HG02571 (cell line): Measurements from ENCODE around the gene CCNY.

Source experiments
- ATAC-seq: cut with Tn5 transposase; IDR thresholded peaks from one replicate; pipeline ENCODE4 v1.9.1; 2021; ENCODE audit warnings: mild to moderate bottlenecking, moderate library complexity; ENCODE audit not compliant: unreplicated experiment

The CCNY gene

DNA sequence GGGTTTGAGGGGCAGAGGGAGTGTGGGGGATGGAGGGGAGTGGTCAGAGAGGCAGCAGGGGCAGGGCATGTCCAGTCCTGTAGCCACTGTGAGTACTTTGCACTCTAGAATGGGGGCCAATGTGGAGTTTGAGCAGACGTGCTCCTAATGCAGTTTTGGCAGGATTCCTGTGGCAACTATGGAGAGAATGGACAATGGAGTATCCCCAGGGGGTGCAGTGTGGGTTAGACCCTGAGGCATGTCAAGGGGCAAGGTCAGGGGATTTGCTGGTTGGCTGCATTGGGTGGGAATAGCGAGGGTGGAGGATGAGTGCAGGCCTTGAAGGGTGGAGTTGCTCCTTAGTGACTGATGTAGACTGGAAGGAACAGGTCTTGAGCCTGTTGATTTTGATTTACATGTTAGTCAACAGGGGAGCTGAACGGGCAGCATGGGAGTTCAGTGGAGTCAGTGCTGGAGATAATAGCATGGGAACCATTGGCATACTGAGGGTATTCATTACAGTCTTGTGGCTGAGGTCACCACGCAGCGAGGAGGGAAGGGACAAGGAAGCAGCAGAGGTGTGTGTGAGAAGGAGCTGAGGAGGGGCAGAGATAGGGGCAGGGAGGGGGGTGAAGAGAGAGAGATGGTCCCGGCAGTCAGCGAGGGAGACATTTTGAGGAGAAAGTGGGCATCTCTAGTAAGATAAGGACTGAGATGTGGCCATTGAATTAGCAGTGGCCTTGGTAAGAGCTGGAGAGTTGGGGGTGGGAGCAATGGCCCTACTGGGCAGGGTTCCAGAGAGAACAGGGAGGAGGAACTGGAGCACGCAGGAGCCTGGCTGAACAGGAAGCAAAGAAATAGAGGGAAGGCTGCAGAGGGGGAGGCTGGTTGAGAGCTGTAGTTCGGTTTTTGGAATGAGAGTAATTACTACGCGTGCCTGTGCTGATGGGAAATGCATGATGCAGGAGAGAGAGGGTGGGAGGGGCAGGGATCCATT, 112.7 kb downstream of the CCNY start:
- ATAC-seq: no peak

DNA sequence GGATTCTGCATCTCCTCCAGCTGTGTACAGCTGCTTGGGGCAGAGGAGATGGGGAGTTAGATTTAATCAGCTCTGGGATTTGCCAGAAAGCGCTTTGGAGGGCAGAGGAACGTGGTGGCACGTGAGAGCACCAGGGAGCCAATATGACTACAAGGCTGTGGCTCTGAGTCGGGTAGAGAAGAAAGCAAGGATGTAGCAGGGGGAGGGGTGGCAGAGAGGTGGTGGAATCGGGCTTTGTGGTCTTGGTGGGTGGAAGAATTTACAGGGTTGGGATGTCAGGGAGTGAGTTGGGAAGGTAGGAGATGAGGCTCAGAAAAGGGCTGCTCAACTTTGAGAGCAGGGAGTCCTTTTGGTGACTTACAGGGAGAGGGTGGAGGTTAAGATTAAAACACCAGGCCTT, 113.6 kb downstream of the CCNY start:
- no peak for ATAC-seq

DNA sequence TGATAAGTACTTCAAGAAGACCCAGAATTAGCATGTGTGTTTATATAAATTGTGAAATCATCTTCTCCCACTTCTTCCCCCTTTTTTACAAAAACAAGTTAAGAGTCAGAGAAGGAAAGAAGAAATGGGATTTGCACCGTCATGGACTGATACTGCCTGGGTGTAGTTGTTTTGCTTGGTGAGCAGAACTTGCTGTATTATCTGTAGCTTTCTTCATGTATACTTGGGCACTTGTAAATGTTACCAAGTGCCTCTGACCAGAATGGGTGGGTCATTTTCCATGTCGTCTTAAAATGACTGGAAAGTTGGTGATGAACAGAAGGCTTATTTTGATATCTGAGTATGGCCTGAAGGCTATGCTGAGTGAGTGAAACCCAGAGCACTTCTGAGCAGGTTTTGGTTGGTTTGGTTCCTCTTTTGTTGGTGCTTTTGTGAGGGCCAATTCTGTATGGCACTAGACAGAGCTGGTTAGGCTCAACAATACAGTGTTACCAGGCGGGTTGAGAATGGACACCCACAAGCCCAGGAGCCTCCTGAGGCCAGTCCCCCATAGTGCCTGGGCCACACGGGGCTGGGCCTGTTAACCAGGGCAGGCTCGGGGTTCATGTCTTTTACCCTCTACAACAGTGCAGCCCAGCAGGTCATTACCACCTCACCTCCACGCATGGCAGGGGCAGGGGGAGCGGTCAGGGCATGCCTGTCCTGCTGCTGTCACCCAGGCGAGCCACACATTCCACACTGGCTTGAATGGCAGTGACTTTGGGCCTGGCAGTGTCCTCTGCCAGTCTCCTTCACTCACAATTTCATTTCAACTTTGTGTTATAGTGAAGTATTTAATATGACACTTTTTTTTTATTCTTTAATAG, 115.1 kb downstream of the CCNY start:
- ATAC-seq: peak; percentile 96

DNA sequence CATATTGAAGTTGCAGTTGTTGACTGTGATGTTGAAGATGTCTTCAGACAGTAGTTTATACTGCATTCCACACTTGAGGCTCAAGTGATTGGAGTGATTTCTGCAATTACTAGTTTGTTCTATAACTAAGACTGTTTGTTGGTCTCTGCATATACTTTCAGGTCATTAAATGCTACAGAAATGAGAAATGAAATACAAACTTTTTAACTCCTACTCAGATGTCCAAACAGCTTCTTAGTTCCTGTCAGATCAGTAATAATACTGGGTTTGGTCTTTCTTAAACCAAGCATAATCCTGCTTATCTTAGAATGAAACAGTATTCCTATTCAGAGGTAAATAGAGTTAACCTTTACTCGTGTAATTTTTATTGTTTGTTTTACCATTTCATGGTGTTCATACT, 115.9 kb downstream of the CCNY start:
- no peak for ATAC-seq

DNA sequence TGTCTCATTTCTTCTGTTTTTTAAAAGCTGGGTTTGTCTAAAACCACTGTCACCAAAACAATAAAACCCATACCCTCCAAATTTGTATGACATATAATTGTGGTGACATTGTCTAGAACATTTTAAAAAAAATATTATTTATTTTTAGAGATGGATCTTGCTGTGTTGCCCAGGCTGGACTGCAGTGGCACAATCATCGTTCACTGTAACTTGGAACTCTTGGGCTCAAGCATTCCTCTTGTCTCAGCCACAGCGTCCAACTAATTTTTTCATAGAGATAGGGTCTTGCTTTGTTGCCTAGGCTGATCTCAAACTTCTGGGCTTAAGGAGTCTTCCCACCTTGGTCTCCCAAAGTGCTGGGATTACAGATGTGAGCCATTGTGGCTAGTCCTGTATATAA, 116.5 kb downstream of the CCNY start:
- ATAC-seq: no peak

DNA sequence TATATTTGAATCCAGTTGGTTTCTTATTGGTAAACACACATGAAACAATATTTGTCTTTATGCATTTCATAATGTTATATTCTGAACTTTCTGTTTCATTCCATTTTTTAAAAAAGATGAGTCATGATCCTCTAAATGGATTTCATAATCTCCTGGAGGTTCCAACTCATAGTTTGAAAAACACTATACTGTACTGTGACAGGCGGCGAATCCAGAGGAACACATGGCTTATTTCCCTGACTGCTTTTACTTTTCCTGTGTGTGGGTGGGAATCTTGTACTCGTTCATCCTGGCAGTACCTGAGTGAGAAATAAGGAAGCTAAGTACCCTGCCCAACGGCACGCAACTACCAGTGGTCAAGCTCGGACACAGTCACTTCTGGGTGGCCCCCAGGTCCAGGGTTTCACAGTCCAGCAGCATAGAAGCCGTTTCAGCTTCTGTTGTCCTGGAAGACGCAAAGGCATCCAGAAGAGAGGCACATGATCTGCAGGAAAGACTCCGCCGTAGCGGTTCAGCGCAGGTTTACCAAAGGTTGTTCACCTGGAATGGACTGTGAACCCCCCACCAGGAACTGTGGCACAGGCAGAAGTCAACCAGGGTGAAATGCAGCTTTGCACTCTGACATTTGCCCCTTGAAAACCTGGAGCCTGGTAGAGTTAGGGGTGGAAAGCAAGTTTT, 117.7 kb downstream of the CCNY start:
- ATAC-seq: no peak

DNA sequence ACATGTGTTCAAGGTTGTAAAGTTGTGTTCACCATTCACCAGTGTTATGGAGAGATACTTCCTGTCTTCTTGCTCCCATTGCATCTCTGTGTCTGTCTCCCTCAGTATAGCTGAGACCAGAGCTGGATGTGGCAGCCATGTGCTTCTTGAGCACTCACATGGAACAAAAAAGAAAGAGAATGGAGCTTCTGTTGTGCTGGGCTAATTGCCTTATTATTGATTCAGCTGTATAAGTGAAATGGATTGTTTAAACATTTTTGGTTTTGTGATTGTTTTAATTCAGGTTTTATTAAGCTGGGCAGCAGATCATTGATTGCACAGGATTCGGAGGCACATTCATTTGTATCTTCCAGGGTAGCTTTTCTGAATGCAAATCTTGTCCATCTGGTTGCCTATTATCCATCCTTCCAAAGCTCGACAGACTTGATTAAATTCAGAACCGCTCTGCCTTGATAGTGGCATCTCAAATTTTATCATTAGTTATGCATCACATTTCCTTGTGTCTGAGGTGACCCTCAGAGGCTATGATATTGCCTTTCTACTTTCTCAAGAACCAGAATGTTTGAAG, 119.9 kb downstream of the CCNY start:
- ATAC-seq: no peak

DNA sequence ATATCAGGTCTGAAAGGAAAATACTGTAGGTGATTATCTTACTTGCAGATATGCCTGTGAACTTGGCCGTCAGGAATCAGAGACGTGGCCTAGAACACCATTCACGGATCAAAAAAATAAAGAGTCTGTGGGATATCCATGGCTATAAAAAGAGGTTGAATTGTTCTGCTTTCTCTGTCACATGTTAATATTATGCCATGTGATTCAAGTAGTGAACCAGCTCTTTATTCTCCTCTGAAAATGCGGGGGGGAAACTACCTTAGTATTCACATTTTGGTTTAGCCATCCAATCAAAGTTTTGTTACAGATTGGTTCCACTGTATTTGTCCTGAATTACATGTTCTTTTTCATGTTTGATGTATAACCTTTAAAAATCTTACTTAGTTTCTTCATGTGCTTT, 120.5 kb downstream of the CCNY start:
- no peak for ATAC-seq

DNA sequence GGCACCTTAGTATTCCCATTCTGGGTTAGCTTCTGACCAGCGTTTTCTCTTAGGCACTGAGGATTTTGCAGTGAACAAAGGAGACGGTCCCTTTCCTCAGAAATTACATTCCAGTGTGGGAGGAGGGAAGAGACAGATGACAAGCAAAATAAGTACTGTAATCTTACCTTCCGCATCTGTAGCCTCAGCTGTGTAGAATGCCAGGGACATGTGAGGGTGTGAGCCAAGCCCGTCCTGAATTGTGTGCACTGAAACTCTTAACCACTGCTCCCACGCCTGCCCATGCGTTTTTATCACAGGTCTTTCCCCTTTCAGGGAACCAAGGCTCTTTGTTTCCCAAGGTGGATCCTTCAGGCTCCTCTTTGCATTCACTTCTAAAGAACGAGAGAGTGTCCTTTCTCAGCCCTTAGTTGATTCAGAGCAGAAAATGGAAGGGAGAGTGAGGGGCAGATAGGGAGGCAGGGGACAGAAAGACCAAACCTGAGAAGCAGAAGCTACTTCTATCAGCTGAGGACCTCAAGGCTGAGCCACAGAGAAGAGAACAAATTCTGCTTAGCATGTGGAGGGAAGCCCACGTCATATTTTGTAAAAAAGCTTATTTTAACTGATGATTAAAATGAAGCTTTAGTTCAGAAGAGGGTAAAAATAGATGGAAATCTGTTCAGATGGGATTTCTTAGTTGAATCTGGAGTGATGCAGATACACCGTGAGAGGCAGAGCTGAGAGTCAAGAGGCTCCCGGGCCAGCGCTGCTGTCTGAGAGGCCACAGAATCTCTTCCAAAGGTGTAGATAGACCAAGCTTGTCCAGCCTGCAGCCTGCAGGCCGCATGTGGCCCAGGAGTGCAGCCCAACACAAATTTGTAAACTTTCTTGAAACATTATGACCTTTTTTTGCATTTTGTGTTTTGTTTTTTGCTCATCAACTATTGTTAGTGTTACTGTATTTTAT, 122.5 kb downstream of the CCNY start:
- no peak for ATAC-seq

DNA sequence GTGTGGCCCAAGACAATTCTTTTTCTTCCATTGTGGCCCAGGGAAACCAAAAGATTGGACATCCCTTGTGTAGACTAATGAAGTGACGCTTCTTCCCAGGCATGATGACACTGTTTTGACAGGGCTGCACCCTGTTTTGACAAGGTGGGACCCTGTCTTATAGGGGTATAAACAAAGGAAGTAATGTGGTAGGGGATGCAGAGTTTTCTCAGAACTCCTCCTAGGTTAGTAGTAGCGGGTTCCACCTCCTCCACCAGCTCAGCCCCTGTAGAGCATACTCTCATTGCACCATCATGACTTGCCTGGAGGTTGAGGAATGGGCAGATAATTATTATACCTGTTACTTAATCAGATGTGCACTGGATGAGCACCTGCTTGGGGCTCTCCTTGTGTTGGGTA, 123.1 kb downstream of the CCNY start:
- ATAC-seq: no peak

DNA sequence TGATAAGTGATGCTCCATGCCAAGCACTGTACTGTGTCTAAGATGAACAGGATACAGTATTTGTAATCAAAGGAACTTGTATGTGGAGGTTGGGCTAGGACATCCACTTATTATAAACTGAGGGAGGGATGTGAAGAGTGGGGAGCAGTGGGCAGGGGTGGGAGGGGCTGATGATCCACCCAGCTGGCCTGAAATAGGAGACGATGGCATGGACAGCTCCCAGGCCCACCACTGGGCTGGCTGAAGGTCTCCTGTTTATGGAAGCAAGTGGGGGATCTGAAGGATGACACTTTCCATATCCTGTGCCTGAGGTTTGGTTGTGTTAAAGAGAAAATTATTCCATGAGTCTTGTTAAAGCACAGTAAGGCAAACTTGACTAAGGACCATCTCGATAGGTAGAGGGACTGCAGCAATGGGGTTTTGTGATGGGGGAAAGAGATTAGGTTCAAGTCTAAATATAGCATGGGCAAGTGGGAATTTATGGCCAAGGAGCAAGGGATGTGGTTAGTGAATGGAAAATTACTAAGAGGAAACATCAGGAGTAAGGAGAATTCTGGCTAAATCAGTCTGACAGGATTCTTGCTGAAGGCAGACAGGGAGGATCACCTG, 124.6 kb downstream of the CCNY start:
- ATAC-seq: no peak

DNA sequence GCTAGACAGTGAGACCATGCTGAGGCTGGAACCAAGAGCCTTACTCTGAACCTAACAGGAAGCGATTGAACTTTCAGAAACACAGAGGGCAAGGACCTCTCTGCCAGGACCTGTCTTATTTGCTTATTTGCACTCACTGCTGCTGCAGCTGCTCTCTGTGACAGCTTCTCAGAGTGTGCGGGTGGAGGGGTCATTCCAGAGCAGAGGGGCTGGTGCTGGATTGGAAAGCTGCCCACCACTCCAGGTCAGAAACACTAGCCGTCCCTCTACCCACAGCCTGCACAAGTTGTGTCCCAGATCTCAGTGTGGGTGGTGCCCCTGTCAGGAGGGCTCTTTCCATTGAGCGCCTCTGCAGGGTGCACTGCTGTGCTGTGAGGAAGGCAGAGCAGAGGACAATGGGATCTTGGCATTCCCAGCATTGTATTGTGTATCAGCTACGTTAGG, 126.2 kb downstream of the CCNY start:
- peak; percentile 88 for ATAC-seq

DNA sequence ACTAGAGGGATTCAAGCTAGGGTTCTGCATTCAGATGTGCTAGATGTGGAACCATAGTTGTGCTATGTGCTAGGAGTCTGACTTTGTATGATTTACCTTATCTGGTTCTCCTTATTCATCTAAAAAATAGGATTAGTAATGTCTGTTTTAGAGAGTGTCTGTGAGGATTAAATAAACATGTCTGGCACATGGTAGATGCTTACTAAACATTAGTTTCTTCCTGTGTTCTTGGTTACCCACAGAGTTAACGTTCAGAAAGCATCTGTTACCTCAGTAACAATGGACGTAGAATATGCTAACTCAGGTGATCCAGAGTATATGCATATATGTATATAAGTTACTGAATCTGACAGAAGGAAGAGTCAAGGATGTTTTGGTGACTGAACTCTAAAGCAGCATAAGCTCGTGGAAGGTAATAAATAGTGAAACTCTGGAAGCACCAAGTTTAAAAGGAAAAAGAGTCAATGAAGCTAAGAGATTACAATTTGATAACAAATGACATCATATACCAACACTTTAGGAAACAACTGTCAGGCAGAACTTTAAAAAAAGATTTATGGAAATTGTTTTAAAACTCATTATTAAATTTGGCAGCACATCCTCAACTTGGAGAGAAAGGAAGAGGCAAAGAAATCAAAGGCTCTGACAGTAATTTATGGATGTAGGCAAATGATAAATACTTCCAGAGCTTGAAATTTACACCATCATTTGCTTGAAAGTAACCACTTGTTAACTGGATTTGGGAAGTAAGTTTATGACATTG, 127.0 kb downstream of the CCNY start:
- ATAC-seq: no peak

DNA sequence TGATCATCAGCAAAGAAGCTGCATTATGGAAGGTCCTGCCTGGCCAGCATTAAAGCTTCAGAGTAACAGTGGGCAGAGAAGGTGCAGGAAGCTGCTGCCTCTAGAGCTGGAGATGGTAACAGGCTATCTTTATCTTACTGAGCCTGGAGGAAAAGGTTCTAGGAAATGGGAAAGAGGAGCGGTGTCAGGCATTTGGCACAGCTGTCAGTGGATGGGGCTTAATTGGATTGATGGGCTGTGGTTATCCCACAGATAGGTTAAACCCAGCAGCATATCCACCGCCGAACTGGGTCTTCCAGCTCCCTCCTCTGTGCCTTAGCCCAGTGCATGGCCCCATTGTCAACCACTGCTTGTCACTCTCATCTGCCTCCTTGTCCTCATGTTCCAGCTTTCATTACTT, 127.6 kb downstream of the CCNY start:
- ATAC-seq: no peak

DNA sequence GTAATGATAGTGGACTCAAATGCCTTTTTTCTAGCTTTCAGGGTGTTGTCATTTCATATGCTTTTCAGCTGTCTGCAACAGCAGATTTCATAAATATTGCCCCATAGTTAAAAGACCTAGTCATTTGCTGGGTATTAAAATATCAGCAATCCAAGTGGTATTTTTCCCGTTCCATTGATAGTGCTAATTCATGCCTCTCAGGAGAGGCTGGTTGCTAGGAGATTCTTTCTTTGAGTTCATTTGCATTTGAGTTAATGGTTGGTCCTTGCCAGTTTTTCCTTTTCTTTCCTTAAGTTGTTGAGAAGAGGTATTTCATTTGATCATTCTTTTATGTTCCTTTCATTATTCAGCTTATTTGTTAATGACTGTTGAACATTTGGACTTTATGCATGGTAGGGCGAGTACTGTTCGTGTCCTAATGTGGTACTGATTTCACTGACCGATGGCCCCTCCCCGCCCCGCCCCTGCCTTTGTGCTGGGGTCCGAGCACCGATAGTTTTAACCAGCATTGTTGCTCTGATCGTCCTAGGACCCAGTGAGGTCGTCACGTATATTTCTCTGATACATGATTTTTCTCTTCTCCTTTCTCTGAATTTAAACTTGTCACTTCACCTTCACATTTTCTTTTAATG, 128.6 kb downstream of the CCNY start:
- no peak for ATAC-seq

DNA sequence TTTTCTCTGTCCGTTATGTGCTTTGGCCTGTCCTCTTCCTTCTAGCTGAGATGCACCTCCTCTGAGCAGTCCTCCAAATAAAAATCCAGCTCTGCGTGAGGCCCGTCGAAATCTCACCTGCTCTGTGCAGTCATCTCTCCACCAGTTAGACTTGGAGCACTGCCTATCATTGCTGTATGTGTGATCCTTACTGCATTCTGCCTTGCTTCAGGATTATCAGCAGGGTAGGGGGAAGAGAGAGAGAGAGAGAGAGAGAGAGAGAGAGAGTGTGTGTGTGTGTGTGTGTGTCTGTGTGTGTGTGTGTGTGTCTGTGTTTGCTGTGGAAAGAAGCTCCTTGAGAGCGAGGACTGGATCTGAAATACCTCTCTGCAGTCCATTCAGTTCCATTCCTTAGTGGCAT, 129.4 kb downstream of the CCNY start:
- no peak for ATAC-seq

DNA sequence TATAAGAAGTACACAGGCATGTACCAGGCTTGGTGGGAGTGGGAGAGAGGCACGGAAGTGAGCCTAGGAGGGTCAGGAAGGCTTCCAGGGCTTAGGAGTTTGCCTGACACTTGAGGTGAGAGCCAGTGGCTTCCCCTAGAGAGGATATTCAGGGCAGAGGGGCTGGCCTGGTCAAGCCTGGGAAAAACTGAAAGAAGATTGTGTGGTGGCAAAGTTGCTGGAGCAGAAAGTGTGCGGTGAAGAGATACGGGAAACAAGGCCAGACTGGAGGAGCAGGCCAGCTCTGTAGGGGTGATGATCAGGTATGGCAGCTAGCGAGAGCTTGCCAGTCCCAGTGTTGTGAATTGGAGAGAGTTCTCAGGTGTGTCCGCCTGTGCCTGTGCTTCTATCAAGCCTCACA, 129.9 kb downstream of the CCNY start:
- ATAC-seq: no peak

DNA sequence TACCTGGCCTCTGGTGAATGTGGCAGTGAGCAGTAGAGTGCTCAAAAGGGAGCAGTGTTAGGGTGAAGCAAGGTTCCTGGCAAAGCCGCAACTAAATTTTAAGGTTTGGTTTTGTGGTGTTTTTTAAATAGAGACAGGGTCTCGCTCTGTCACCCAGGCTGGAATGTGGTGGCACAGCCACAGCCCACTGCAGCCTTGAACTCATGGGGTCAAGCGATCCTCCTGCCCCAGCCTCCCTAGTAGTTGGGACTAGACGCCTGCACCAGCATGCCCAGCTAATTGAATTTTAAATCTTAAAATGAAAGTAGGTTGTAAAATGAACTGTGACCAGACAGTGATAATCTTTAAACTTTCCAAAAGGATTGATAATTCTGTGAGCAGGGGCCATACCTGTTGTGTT, 130.4 kb downstream of the CCNY start:
- ATAC-seq: no peak
